Muscle layer of colon (tissue), 2 donors: ENCODE data around the gene EYA2.

Source experiments
- H3K27ac ChIP-seq: one replicate; pipeline ENCODE4 v1.7.0; 2013; ENCODE audit warnings: low read depth, mild to moderate bottlenecking, low read length, moderate library complexity
- H3K27me3 ChIP-seq, 2 donors: one replicate each; pipeline ENCODE4 v1.7.0; 2013; ENCODE audit warnings: low read length in 2 of 2, mild to moderate bottlenecking in 2 of 2; ENCODE audit not compliant: insufficient read depth in 2 of 2, control insufficient read depth in 1 of 2
- H3K36me3 ChIP-seq: one replicate; pipeline ENCODE4 v1.7.0; 2013; ENCODE audit warnings: mild to moderate bottlenecking, low read length; ENCODE audit not compliant: insufficient read depth
- H3K4me1 ChIP-seq: one replicate; pipeline ENCODE4 v1.7.0; 2013; ENCODE audit warnings: mild to moderate bottlenecking, low read length; ENCODE audit not compliant: insufficient read depth
- H3K4me3 ChIP-seq, 2 donors: one replicate each; pipeline ENCODE4 v1.7.0; 2013; ENCODE audit warnings: low read length in 2 of 2, low read depth in 1 of 2, mild to moderate bottlenecking in 1 of 2, moderate library complexity in 1 of 2
- H3K9ac ChIP-seq: one replicate; pipeline ENCODE4 v1.7.0; 2013; ENCODE audit warnings: low read length
- H3K9me3 ChIP-seq: one replicate; pipeline ENCODE4 v1.7.0; 2013; ENCODE audit warnings: mild to moderate bottlenecking, low read length
- donor health status: abdominal sarcoma.
- donor health status: Adenocarcinoma of cecum.

The EYA2 gene

DNA sequence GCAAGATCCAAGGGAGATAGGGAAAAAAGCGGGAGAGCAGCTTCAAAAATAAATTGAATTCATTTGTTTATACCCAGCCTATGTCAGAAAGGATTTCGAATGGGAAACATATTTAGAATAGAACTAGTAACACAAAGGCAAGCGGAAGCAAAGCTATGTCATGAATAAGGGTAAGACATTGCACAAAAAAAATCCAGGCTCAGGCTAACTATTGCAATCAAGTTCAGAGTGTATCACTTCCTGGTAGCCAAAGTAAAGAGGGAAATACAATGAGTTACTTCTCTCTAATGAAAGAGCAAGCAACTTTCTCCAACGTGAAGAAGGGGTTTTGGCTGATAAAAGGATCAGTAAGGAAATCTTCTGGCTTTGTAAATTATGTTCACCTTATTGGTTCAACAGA lies 249.0 kb downstream of the EYA2 start:
- Histone ChIP-seq H3K9ac (no peak overlapping the region), H3K36me3 (no peaks in the 10 kb centered on the region), H3K9me3 (no peaks in the 10 kb centered on the region), H3K4me3 (no peak overlapping the region), H3K27me3 (no peaks in the 10 kb centered on the region), H3K4me1 (no peaks in the 10 kb centered on the region), H3K27ac (no peak overlapping the region)

DNA sequence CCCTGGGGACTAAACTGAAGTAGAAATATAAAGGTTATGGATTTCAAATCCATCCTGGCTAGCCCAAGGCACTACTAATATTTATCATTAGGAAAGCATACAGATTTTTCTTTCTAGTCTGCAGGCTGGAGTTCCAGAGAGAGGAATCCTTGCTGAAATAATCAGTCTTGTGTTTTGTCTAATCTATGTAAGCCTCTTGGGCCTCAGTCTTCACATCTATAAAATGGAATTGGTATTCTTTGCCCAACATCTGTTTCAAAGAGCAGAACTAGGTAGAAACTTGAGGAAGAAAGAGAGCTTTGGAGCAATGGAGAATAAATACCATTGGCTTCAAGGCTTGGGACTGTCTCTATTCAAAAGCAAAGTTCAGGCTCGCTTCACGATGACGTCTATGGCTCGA lies 249.8 kb downstream of the EYA2 start:
- Histone ChIP-seq H3K9me3 (no peaks in the 10 kb centered on the region), H3K4me1 (no peaks in the 10 kb centered on the region), H3K9ac (no peak overlapping the region), H3K27ac (no peak overlapping the region), H3K36me3 (no peaks in the 10 kb centered on the region), H3K27me3 (no peaks in the 10 kb centered on the region), H3K4me3 (no peak overlapping the region)

DNA sequence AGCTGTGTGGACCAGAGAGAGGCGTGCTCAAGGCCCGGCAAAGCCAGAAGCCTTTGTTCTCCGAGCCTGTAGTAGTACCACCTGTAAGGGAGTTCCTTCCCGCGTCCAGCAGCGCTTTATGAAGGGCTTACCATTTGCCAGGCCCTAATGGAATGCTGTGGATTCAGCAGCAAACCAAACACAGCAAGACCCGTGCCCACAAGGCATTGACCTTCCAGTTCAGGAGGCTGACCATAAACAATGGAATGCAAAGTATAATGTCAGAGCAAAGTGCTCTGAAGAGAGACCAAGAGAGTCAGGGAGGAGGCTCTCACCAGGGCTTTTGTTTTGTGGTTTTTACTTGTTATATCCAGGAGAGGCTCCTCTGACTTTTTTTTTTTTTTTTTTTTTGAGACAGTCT lies 252.0 kb downstream of the EYA2 start:
- H3K27me3 ChIP-seq, result no peaks in the 10 kb centered on the region
- no peaks in the 10 kb centered on the region for H3K9me3 ChIP-seq
- H3K36me3 ChIP-seq, result no peaks in the 10 kb centered on the region
- no peaks in the 10 kb centered on the region for H3K4me1 ChIP-seq
- no peak overlapping the region for H3K9ac ChIP-seq
- H3K4me3 ChIP-seq, result no peak overlapping the region
- no peak overlapping the region for H3K27ac ChIP-seq

DNA sequence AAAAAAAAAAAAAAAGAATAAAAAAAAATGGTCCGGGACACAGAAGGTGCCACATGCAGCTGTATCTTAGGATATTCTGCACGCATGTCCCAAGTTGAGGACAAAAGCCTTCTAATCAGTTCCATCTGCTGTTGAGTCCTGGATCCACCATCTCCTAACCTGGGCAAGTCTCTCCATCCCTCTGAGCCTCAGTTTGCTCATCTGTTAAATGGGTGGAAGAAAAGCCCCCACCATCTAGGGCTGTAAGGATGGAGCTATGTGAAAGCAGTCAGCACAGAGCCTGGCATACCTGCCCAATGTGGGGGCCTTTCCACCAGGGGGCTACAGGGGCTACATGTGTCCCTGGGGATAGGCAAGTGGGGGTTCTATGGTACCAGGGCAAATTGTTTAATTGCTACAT lies 253.4 kb downstream of the EYA2 start:
- Histone ChIP-seq H3K27ac (no peak overlapping the region), H3K4me1 (no peaks in the 10 kb centered on the region), H3K9me3 (no peaks in the 10 kb centered on the region), H3K9ac (no peak overlapping the region), H3K4me3 (no peak overlapping the region), H3K27me3 (no peaks in the 10 kb centered on the region), H3K36me3 (no peaks in the 10 kb centered on the region)

DNA sequence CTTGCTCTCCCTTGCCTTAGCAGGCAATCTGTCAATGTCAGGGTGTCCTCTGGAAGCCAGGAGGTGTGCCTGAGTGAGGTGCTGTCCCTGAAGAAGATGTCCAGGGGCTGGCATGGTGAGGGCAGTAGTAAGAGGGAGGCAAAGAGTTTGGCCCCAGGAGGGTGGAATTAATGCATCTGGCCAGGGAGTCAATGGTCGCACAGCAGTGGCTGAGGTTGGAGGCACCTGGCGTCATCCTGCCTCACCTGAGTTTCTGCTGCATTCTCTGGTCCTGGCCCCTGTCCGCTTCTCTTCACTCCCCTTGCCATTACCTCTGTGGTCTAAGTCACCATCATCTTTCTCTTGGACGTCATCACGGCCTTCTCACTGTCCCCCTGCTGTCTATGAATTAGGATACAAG lies 255.3 kb downstream of the EYA2 start:
- Histone ChIP-seq H3K9ac (no peak overlapping the region), H3K4me1 (no peaks in the 10 kb centered on the region), H3K27ac (no peak overlapping the region), H3K27me3 (no peaks in the 10 kb centered on the region), H3K9me3 (no peaks in the 10 kb centered on the region), H3K36me3 (no peaks in the 10 kb centered on the region), H3K4me3 (no peak overlapping the region)

DNA sequence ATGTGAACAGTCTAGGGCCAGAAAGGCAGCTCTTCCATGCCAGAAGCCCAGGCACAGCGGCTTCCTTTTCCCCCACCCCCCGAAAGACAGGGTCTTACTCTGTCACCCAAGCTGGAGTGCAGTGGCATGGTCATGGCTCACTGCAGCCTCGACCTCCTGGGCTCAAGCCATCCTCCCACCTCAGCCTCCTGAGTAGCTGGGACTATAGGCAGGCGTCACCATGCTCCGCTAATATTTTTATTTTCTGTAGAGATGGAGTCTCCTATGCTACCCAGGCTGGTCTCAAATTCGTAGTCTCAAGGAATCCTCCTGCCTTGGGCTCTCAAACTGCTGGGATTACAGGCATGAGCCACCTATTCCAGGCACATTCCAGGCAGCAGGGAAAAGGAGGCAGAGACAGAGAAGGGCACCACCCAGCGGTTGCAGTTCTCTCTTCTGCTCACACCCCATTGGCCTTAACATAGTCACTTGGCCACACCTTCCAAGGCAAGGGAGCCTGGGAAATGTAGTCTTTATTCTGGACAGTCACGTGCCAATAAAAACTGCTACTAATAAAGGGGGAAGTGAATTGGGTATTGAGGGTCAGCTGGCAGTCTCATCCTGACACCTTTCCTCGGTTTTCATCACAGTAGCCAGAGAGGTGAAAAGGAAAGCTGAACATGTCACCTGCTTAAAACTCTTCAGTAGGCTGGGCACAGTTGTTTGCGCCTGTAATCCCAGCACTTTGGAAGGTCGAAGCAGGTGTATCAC lies 255.9 kb downstream of the EYA2 start:
- Histone ChIP-seq H3K27ac (no peak overlapping the region), H3K36me3 (no peaks in the 10 kb centered on the region), H3K4me3 (no peak overlapping the region), H3K27me3 (no peaks in the 10 kb centered on the region), H3K9me3 (no peaks in the 10 kb centered on the region), H3K9ac (no peak overlapping the region), H3K4me1 (no peaks in the 10 kb centered on the region)

DNA sequence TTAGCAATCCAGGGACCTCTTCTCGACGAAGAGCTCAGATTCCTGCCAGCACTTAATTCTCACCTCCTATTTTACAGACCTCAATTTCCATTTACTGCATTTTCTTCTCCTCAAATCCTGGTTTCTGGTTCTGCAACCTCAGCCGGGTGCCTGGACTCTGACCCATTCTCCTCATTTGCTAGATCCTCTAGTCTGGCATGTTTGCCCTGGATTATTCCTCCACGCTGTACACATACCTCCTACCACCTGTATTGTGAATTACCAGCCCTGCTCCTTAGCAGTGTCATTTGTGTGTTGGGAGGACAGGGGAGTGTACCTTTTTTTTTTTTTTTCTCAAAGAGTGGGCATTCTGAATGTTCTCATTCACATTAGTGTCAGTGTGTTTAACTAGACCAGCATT lies 257.4 kb downstream of the EYA2 start:
- Histone ChIP-seq H3K9ac (no peak overlapping the region), H3K27me3 (no peaks in the 10 kb centered on the region), H3K9me3 (no peaks in the 10 kb centered on the region), H3K36me3 (no peaks in the 10 kb centered on the region), H3K27ac (no peak overlapping the region), H3K4me1 (no peaks in the 10 kb centered on the region), H3K4me3 (no peak overlapping the region)

DNA sequence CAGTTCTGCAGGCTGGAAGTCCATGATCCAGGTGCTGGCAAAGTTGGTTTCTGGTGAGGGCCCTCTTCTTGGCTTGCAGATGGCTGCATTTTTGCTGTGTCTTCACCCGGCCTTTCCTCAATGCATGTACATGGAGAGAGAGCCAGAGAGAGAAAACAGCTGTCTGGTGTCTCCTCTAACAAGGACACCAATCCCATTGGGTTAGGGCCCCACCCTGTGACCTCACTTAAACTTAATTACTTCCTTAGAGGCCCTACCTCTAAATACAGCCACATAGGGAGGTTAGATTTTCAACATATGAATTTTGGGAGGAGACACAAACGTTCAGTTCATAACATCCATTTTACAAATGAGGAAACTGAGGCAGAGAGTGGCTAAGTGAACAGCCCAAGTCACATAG lies 259.4 kb downstream of the EYA2 start:
- H3K27ac ChIP-seq, result no peak overlapping the region
- no peaks in the 10 kb centered on the region for H3K9me3 ChIP-seq
- H3K4me3 ChIP-seq, result no peak overlapping the region
- H3K36me3 ChIP-seq, result no peaks in the 10 kb centered on the region
- no peaks in the 10 kb centered on the region for H3K27me3 ChIP-seq
- H3K9ac ChIP-seq, result no peak overlapping the region
- H3K4me1 ChIP-seq, result no peaks in the 10 kb centered on the region

DNA sequence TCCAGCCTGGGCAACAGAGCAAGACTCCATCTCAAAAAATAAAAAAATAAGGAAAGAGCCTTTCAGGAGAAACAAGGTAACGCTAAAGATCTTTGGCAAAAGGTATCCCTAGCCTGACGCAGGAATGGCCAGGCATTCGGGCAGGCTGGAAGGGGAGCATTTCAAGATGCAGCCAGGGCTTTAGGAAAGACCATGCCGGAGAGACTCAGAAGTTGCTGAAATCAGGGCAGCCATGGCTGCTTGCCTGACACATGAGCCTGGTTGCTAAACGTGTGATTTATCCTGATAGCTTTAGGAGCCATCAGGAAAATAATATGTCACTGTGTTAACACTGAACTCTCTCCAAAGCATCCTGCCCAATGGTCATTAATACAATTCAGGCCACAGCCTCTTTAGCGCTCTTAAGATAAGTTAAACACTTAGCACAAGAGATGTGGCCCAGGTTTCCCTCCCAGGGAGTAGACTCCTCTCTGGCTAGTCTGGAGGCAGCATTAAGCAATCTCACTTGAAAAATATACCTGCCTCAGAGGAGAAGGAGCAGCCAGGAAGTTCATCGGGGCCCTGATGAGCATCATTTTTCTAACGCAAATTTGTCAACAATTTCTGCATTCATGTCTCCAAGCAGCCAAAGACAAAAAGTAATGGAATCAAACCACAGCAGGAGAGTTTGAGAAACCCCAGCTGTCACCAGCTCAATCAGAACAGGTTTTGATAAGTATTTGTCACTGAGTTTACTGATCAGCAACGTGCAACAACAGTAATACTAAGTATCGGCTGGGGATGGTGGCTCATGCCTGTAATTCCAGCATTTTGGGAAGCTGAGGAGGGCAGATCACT lies 261.9 kb downstream of the EYA2 start:
- no peak overlapping the region for H3K27ac ChIP-seq

DNA sequence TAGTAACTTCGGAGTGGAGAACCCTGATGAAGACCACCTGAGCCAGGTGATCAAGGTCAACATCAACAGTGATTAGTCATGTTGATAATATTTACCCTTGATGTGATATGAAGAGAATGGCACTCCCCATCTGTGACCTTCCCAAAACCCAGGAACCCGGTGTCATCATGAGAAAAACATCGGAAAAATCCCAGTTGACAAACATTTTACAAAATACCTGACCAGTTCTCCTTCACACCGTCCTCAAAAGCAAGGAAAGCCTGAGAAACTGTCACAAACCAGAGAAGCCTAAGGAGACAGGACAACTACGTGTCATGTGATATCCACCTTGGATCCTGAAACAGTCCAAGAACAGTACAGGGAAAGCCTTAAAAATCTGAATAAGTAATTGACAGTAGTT lies 264.5 kb downstream of the EYA2 start:
- H3K4me1 ChIP-seq, result no peaks in the 10 kb centered on the region
- no peak overlapping the region for H3K9ac ChIP-seq
- H3K27ac ChIP-seq, result no peak overlapping the region
- no peak overlapping the region for H3K4me3 ChIP-seq
- H3K36me3 ChIP-seq, result no peaks in the 10 kb centered on the region
- no peaks in the 10 kb centered on the region for H3K9me3 ChIP-seq
- H3K27me3 ChIP-seq, result no peaks in the 10 kb centered on the region

More for the DNA sequence above, 261.9 kb downstream of the EYA2 start:
- Histone ChIP-seq H3K4me3 (no peak overlapping the region), H3K9me3 (no peaks in the 10 kb centered on the region), H3K9ac (no peak overlapping the region), H3K36me3 (no peaks in the 10 kb centered on the region), H3K4me1 (no peaks in the 10 kb centered on the region), H3K27me3 (no peaks in the 10 kb centered on the region)

DNA sequence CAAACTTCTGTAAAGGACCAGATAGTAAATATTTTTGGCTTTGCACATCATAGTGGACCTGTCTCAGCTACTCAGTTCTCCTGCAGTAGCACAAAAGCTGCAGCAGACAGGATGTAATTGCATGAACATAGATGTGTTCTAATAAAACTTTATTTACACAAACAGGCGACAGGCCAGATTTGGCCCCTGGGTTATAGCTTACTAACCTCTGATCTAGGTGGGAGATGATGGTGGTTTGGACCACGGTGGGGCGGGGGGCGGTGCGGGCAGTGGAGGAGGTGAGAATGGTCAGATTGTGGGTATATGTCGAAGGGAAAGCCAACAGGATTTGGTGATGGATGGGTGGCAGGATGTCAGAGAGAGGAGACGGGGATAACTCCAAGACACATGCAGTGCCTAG lies 265.6 kb downstream of the EYA2 start:
- no peaks in the 10 kb centered on the region for H3K9me3 ChIP-seq
- no peak overlapping the region for H3K27ac ChIP-seq
- no peaks in the 10 kb centered on the region for H3K36me3 ChIP-seq
- no peak overlapping the region for H3K9ac ChIP-seq
- no peaks in the 10 kb centered on the region for H3K4me1 ChIP-seq
- H3K27me3 ChIP-seq, result no peaks in the 10 kb centered on the region
- no peak overlapping the region for H3K4me3 ChIP-seq

DNA sequence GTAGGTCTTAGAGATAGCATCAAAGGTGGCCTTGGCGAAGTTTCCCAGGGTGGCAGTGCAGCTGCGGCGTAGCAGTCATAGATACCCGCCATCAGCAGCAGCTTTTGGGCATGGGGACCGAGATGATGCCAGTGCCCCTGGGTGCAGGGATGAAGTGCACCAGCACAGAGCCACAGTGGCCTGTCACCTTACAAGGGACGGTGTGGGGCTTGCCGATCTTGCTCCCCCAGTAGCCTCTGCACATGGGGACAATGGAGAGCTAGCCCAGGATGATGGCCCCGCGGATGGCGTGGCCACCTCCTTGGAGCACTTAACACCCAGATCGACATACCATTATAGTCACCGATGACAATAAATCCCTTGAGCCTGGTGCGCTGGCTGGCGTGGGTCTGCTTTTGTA lies 266.3 kb downstream of the EYA2 start:
- no peaks in the 10 kb centered on the region for H3K4me1 ChIP-seq
- H3K27me3 ChIP-seq, result no peaks in the 10 kb centered on the region
- no peaks in the 10 kb centered on the region for H3K9me3 ChIP-seq
- H3K27ac ChIP-seq, result no peak overlapping the region
- no peak overlapping the region for H3K4me3 ChIP-seq
- no peaks in the 10 kb centered on the region for H3K36me3 ChIP-seq
- no peak overlapping the region for H3K9ac ChIP-seq
